Panc1 (cell line): ENCODE results near the gene CTAGE1. TPM values are rescaled to one million over a fixed set of nuclear protein-coding genes. Genes with fewer than 3 reads are reported as not detected.

Experiments
- ATAC-seq: fragments of 200-7000 bp; cut with Tn5 transposase; 2 replicates; pipeline ENCODE4 v1.9.1; 2020; ENCODE audit warnings: mild to moderate bottlenecking, moderate library complexity
- BruUV-seq: library from RNA; stranded (reverse); fragments of 400-500 nt; replicated peaks from 2 replicates; lab custom pipeline; 2021; lab: Mats Ljungman, UMichigan
- CTCF ChIA-PET: fragments of 300-600 bp; sonication (Branson Sonifier 250); formaldehyde crosslinking; loops from one replicate; lab custom pipeline; 2022; ENCODE audit warnings: antibody characterized with exemption; lab: Charles Lee
- POLR2A ChIA-PET: fragments of 300-600 bp; sonication (Branson Sonifier 250); formaldehyde crosslinking; loops from one replicate; lab custom pipeline; 2022; ENCODE audit warnings: antibody characterized with exemption; lab: Charles Lee
- DNase-seq: peaks from one replicate; pipeline ENCODE4 v3.0.0-alpha.2; 2010; ENCODE audit warnings: low read depth, low spot score
- H3K27ac ChIP-seq: 2 replicates; pipeline ENCODE4 v1.5.1; 2011; ENCODE audit warnings: mild to moderate bottlenecking, low read length, inconsistent platforms
- H3K27me3 ChIP-seq: fragments of 200-500 bp; sonication (Bioruptor generic); 2 replicates; pipeline ENCODE4 v1.6.0; 2014; ENCODE audit warnings: low read length, inconsistent platforms; ENCODE audit not compliant: control insufficient read depth, insufficient read depth
- H3K36me3 ChIP-seq: fragments of 200-500 bp; sonication (Bioruptor generic); 2 replicates; pipeline ENCODE4 v1.5.1; 2014; ENCODE audit warnings: inconsistent platforms, mild to moderate bottlenecking, low read length, moderate library complexity; ENCODE audit not compliant: control insufficient read depth, insufficient read depth
- H3K4me1 ChIP-seq: 2 replicates; pipeline ENCODE4 v1.5.1; 2011; ENCODE audit warnings: inconsistent platforms, mild to moderate bottlenecking, low read length, moderate library complexity; ENCODE audit not compliant: control insufficient read depth, insufficient read depth
- H3K4me3 ChIP-seq, 2 experiments: 2 replicates each; pipeline ENCODE4 v1.5.1; 2011 to 2012; ENCODE audit warnings: low read depth in 2 of 2, low read length in 2 of 2, mild to moderate bottlenecking in 2 of 2, inconsistent platforms in 1 of 2, moderate library complexity in 1 of 2
- H3K9me3 ChIP-seq: fragments of 200-500 bp; sonication (Bioruptor generic); 2 replicates; pipeline ENCODE4 v1.5.1; 2014; ENCODE audit warnings: low read depth, mild to moderate bottlenecking, inconsistent platforms, low read length, moderate library complexity; ENCODE audit not compliant: control insufficient read depth, insufficient read depth
- CTCF ChIP-seq: fragments of 450-650 bp; IDR thresholded peaks from 2 replicates; pipeline ENCODE4 v1.5.1; 2017; ENCODE audit warnings: mild to moderate bottlenecking
- POLR2AphosphoS5 ChIP-seq: IDR thresholded peaks from 2 replicates; pipeline ENCODE4 v1.6.1; 2012; ENCODE audit warnings: mild to moderate bottlenecking, low read depth, low read length, moderate library complexity
- REST ChIP-seq, 2 experiments: IDR thresholded peaks; 2 replicates each; pipeline ENCODE4 v1.6.1; 2011 to 2012; ENCODE audit warnings: low read depth in 2 of 2, control low read depth in 1 of 2, low read length in 1 of 2, mild to moderate bottlenecking in 1 of 2, moderate library complexity in 1 of 2; ENCODE audit not compliant: insufficient read depth in 1 of 2
- SIN3A ChIP-seq: IDR thresholded peaks from 2 replicates; pipeline ENCODE4 v1.6.1; 2012; ENCODE audit warnings: low read depth, mild to moderate bottlenecking, low read length, moderate library complexity, borderline replicate concordance; ENCODE audit not compliant: insufficient read depth
- TCF7L2 ChIP-seq: IDR thresholded peaks from 2 replicates; pipeline ENCODE4 v1.6.1; 2011; ENCODE audit warnings: mild to moderate bottlenecking, low read depth, low read length, inconsistent platforms
- in situ Hi-C: cut with HindIII; loops from 2 replicates; pipeline ENCODE4 v1.10.0; 2016; ENCODE audit warnings: low sequenced_read_pairs, low pct_unique_long_range_greater_than_20kb
- intact Hi-C: fragments of 100-400 bp; cut with micrococcal nuclease; formaldehyde crosslinking; loops from one replicate; pipeline ENCODE4 v1.10.0; 2022; ENCODE audit not compliant: unreplicated experiment
- total RNA-seq: library from RNA; stranded (reverse); gene quantifications from one replicate; pipeline ENCODE4 v1.2.1, GENCODE V29; 2021; ENCODE audit not compliant: unreplicated experiment

CTAGE1 gene
- total RNA-seq, 1 experiment from 2014 or later, result not detected

- DNase-seq, result no peak
- ATAC-seq, result no peak
- Histone ChIP-seq H3K9me3 (no peaks in the 10 kb centered on the region), H3K4me1 (no peaks in the 10 kb centered on the region; the same call in 1 of the 2 replicates), H3K27ac (no peak overlapping the region), H3K27me3 (no peaks in the 10 kb centered on the region), H3K36me3 (no peaks in the 10 kb centered on the region), H3K4me3 (no peak overlapping the region)
- CTCF ChIA-PET, result no interaction called here
- intact Hi-C loops, result loop anchor here (5.0 kb wide), 1 partner anchor 254 kb away; no protein-coding TSS in a partner anchor
- BruUV-seq, result no TSS peak
- in situ Hi-C loops, result no loop called here
- TF ChIP-seq SIN3A (no peak), REST (IDR thresholded peaks at IDR 0.05; ENCODE audit: insufficient read depth in 1 of 2, low read depth in 2 of 2, low read length in 1 of 2) (no peak), CTCF (no peak), TCF7L2 (no peak), POLR2AphosphoS5 (no peak)
- POLR2A ChIA-PET, result interaction anchor here (0.6 kb wide), 1 partner anchor 126 kb away, joined by 3 read pairs; no protein-coding TSS in a partner anchor
These were observed 30.5 kb upstream of the CTAGE1 start for GRCh38 chr18:22448238-22448637.

GRCh38 chr18:22447792-22448191 lies 30.1 kb upstream of the CTAGE1 start:
- ATAC-seq, result no peak
- no peaks in the 10 kb centered on the region; the same call in 1 of the 2 replicates for H3K4me1 ChIP-seq
- POLR2A ChIA-PET, result interaction anchor here (0.6 kb wide), 1 partner anchor 126 kb away, joined by 3 read pairs; no protein-coding TSS in a partner anchor
- H3K36me3 ChIP-seq, result no peaks in the 10 kb centered on the region
- no peaks in the 10 kb centered on the region for H3K27me3 ChIP-seq
- CTCF ChIA-PET, result no interaction called here
- no TSS peak for BruUV-seq
- no peak overlapping the region for H3K4me3 ChIP-seq
- no peak for DNase-seq
- no peaks in the 10 kb centered on the region for H3K9me3 ChIP-seq
- in situ Hi-C loops (no loop called here), intact Hi-C loops (loop anchor here (5.0 kb wide), 1 partner anchor 255 kb away; no protein-coding TSS in a partner anchor)
- TF ChIP-seq CTCF, result no peak
- no peak for TF ChIP-seq POLR2AphosphoS5
- no peak for TF ChIP-seq TCF7L2
- no peak for TF ChIP-seq REST (IDR thresholded peaks at IDR 0.05; ENCODE audit: insufficient read depth in 1 of 2, low read depth in 2 of 2, low read length in 1 of 2)
- TF ChIP-seq SIN3A, result no peak
- no peak overlapping the region for H3K27ac ChIP-seq
